ENCODE results near the gene PSMG2.

PSMG2 gene

DNA sequence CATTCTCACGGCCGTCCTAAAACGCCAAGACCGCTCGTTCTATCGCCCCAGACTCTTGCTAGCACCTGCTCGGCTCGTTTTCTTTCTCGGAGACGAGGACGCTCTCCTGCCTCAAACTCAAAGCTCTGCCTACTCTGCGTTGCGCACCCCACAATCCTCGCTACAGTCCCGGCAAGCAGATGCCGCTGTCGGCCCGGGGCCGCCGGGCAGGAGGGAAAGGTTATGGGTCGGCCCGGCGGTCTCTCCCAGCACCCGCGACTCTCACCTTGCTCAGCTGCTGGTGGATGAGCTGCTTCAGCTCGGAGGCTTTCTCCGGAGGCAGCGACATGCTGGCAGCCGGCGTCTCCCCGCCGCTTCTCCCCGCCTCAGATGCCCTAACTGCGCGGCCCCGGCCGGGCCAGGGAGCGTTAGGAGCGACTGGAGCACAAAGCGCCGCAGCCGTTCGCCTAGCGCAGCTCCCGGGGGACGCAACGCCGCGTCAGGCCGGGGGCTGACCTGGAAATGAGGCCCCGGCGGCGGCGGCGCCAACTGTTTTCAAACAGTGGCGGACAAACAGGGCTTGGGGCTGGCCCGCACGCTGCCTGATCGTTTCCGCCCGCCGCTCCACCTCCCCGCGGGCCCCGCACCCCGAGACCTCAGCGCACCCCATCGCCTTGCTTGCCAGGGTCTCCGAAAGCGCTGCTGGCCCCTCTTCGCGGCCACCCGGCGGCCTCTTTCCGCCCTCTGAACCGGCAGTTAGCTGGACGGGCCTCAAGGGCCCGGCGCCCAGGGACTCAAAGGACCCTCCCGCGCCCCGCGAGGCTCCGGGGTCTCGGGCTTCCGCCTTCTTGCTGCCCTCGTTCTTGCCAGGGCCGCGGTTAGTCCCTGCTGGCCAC, at the start of gene PSMG2, which contains the start of gene CEP76:
Gene PSMG2 (plus strand): TSS at position 822 of the 875 bp plus-strand sequence. CDS start 66 bp downstream, outside the sequence.
Gene CEP76 (minus strand): TSS at position 503 of the 875 bp plus-strand sequence. CDS start 175 bp downstream, at position 328.
- peak; percentile 71 for DNase-seq

GRCh38 chr18:12654971-12655370, 47.9 kb upstream of the PSMG2 start:
- DNase-seq, result no peak

DNA sequence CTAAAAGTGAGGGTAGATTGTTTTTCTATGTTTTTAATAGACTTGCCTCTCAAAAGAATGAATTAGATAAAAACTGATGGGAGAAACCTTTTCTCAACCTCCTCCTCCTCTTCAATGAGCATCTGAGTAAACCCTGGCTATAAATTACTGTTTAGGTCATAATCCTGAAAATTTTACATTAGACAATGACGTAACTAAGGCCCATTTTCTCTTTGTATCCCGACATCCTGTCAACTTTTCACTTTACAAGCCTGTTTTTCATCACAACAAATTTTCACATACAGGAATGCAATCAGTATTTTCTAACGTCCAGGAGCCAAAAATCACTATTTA, 46.3 kb upstream of the PSMG2 start:
- DNase-seq, result no peak

GRCh38 chr18:12656938-12657683, 45.7 kb upstream of the PSMG2 start:
- no peak for DNase-seq

GRCh38 chr18:12657684-12658425, 45.0 kb upstream of the PSMG2 start, which contains the start of gene SPIRE1:
Gene SPIRE1, minus strand, starts transcription at chr18:12658107. Its CDS starts 241 bp downstream, at chr18:12657866.
- peak; percentile 30 for DNase-seq

DNA sequence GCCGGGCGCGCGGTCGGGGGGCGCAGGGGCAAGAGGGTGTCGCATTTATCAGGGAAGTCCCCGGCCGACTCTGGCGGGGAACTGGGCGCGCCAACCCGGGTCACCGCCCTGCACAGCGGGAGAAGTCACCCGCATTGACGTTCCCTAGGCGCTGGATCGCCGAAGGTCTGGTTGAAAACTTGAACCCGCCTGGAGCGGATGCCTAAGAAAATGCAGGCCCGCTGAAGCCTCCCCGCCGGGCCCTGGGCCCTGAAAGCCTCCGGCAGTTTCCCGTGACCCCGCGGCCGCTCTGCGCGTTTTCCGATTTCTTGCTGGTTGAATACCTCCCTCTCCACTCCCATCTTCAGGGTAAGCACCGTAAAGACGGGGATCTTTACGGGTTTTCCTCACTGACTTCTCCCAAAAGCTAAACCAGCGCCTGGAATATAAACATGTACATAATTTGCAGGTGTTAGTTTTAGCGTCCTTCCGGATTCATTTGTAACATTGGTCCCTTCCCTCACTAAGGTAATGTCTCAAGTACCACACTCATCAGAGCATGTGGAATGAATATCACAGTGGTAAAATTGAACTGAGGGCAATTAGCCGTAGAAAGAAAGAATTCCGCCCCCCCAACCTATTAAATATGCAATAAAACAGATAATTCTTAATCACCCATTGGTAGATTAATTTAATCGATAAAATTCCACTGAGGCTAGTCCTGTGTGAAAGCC, 44.3 kb upstream of the PSMG2 start:
- no peak for DNase-seq

DNA sequence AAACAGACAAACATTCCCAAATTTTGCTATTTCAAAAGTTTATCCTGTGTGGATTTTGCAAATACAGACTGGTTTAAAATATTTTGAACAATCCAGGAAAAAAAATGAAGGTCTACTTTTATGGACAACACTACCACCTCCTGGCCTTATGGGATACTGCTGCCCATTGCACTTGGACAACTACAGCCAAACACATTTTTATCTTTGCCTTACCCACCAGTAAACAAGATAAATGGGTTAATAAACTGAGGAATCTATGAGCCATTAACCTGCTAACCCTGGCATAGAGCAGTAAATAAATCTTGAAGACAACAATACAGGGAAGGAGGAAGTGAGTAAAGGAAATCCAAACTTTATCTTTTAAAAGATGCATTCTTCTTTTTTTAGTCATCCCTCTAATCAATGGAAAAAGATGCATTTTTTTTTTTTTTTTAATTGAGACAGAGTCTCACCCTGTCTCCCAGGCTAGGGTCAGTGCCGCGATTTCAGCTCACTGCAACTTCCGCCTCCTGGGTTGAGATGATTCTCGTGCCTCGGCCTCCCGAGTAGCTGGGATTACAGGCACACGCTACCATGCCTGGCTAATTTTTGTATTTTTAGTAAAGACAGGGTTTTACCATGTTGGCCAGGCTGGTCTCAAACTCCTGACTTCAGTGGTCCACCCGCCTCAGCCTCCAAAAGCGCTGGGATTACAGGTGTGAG, 42.8 kb upstream of the PSMG2 start:
- no peak for DNase-seq

DNA sequence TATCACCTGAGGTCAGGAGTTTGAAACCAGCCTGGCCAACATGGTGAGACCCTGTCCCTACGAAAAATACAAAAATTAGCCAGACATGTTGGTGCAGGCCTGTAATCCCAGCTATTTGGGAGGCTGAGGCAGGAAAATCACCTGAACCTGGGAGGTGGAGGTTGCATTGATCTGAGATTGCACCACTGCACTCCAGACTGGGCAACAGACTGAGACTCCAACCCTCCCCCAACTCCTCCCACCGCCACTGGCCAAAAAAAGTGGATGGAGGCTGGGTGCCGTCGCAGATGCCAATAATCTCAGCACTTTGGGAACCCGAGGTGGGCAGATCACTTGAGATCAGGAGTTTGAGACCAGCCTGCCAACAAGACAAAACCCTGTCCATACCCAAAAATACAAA, 34.8 kb upstream of the PSMG2 start:
- no peak for DNase-seq

DNA sequence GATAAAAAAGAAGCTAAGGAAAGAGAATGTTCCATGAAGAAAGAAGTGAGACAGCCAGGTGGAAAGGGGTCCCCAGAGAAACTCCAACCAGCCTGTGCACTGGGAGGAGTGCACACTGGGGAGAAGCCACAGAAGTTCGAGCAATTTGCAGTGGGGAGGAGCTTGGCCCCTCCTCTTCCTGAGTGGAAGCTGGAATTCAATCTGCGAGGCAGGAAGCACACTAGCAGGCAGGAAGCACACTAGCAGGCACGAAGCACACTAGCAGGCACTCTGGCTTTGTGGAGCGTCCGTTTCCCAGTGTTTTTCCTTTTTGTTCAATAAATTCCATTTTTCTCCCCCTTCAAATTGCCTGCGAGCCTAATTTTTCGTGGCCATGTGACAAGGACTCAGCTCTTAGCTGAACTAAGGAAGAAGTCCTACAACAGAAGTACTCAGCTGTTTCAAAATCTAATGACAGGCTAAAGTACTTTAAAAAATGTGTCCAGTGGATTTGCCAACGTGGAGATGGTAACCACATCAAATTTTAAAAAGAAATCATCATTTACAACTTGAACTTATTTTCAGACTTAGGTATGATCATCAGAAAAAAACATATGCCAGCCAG, 23.6 kb upstream of the PSMG2 start:
- no peak for DNase-seq

GRCh38 chr18:12686100-12686499, 16.7 kb upstream of the PSMG2 start:
- DNase-seq, result no peak

DNA sequence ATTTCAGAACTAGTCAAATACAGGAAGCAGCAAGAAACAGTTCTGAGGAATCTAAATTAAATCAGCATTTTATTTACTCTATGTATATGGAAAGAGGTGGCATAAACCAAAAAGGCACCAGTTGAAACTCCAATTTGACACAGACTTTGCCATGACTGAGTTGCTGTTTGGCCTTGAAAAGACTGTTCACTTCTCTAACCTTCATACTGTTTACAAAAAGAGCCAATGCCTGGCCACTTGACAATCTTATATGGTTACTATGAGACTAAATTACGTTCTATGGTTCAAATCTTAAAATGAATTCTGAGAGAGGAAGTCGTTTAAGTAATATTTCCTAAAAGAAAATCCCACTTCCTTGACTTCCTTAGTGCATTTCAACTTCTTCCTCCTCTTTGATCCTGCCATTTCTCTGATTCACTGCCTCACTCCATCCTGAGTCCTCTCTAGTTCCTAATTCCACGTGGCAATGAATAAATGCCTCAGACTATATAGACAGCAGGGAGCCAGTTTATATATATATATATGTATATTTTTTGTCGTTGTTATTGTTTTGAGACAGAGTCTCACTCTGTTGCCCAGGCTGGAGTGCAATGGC, 13.5 kb upstream of the PSMG2 start:
- no peak for DNase-seq

GRCh38 chr18:12692206-12692605, 10.6 kb upstream of the PSMG2 start:
- DNase-seq, result no peak

- DNase-seq, result no peak
Observed at GRCh38 chr18:12694032-12694431, 8.8 kb upstream of the PSMG2 start.

DNA sequence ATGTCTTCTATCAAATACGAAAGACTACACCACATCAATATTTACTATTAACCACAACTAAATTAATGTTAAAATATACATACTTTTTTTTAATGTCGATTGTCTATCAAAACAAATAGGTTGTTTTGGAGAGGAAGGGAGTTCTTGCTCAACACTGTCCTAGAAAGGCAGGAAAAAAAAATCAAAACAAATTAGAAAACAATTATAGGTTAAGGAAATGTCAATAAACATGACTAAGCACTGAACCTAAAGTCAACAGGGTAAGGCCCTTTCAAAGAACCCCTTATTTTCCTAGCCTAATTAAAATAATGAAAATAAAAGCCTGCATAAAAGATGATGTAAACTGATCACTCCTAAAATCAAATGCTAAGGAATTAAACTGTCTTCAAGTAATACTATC, 3.1 kb upstream of the PSMG2 start:
- DNase-seq, result no peak

DNA sequence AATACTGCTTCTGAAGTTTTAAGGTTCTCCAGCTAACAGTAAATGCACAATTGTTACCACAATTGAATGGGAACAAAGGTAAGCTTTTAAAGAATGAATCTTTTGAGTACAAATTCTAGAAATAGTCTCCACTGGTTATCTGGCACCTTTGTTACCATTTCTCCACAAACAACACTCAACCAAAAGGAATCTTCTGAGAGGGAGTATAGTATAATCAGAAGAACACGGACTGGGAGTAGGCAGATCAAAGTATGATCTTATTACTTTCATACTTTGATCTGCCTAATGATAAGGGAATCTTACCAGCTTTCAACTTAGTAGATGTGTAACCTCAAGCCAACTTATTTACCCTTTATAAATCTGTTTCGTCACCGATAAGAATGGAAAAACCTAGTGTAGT, 1.7 kb upstream of the PSMG2 start:
- DNase-seq, result no peak

GRCh38 chr18:12703096-12703567, 290 bp downstream of the PSMG2 start:
- no peak for DNase-seq

DNA sequence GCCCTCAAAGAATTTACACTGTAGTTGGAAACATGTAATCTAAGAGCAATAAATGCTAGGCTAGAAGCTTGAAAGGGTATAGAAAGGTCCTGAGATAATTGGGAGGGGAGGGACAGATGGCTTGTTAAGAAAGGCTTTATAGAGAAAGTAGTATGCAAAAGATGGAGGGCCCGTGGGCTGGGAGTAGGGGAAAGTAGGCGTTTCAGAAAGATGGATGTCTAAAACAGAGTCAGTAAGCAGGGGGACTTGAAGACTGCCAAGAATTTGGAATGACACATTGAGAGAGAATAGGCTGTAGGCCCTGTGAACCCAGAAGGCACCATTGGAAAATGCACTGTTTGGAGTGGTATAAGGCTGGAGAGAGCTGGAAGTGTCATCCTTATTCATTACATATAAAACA, 822 bp downstream of the PSMG2 start:
- no peak for DNase-seq

GRCh38 chr18:12711446-12711845, 8.6 kb downstream of the PSMG2 start:
- no peak for DNase-seq

DNA sequence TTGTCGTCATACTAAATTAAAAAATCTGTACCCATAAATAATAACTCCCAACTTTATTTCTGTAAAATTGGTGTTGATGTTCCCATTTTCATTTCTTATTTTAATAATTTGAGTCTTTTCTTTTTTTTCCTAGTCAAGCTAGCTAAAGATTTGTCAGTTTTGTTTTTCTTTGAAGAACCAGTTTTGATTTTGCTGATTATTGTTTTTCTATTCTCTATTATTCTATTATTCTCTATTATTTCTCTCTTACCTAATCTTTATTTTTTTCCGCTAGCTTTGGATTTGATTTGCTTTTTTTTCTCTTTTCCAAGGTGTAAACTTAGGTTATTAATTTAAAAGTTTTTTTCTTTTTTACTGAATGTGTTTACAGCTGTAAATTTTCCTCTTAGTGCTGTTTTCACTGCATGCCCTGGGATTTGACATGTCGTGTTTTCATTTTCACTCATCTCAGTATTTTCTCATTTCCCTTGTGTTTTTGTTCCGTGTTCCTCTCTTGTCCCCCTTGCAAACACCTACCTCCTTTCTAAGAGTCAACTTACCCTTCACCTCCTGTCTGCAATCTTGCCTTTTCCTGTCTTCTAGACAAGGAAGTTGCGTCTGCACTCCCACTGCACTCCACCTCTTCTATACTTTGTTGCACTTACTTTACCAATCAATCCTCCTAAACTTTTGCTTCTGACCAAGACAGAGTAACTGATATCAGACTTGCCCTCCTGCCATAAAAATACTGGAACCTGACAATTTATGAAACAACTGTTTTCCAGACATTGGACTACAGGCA, 18.8 kb downstream of the PSMG2 start:
- DNase-seq, result no peak

DNA sequence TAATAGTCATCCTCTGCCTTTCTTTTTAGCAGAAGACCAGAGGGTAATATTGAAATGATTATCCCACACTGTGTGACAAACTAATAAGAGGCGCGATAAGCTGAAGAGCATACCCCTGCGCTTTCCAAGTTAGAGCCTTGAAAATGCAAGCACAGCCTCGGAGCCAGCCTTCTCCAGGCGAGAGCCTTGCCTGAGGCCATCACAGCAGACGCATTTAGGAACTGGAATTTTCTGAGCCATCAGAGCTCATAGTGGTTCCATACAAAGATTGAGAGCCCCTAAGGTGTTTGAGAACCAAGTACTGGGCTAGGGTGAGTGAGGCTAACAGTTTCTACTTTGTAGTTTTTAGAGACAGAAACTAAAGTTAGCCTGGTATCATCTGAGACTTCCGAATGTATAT, 19.9 kb downstream of the PSMG2 start:
- DNase-seq, result no peak
